Ascending aorta (tissue), 2 donors: ENCODE data around the gene LRRC10. TPM values are rescaled to one million over a fixed set of nuclear protein-coding genes. Genes with fewer than 3 reads are reported as not detected.
"Not testable (repeated sequence)": the region's sequence is repeated elsewhere in the genome, so short reads cannot be mapped to it uniquely, and the experiment has no call there.

Experiments used
- DNase-seq, 2 donors: peaks; one replicate each; pipeline ENCODE4 v3.0.0-alpha.2; 2019; ENCODE audit warnings: low spot score in 2 of 2
- H3K27ac ChIP-seq, 2 donors: fragments of 200-600 bp; sonication (generic); one replicate each; pipeline ENCODE4 v1.5.1; 2016 to 2017; ENCODE audit warnings: mild to moderate bottlenecking in 1 of 2
- H3K27me3 ChIP-seq: fragments of 200-600 bp; sonication (generic); one replicate; pipeline ENCODE4 v1.5.1; 2017
- H3K36me3 ChIP-seq, 2 donors: fragments of 200-600 bp; sonication (generic); one replicate each; pipeline ENCODE4 v1.5.1; 2016
- H3K4me1 ChIP-seq, 2 donors: fragments of 200-600 bp; sonication (generic); one replicate each; pipeline ENCODE4 v1.5.1; 2016 to 2017; ENCODE audit warnings: mild to moderate bottlenecking in 1 of 2
- H3K4me3 ChIP-seq, 2 donors: fragments of 200-600 bp; sonication (generic); one replicate each; pipeline ENCODE4 v1.5.1; 2016 to 2017; ENCODE audit warnings: mild to moderate bottlenecking in 1 of 2
- H3K9me3 ChIP-seq, 2 donors: fragments of 200-600 bp; sonication (generic); one replicate each; pipeline ENCODE4 v1.5.1; 2016
- CTCF ChIP-seq, 3 experiments: fragments of 200-600 bp in 2 of 3; fragments of 450-650 bp in 1 of 3; sonication (generic) in 2 of 3; IDR thresholded peaks; one replicate each; pipeline ENCODE4 v1.5.1; 2016 to 2019; ENCODE audit warnings: antibody characterized with exemption in 3 of 3, mild to moderate bottlenecking in 1 of 3, moderate library complexity in 1 of 3
- intact Hi-C: fragments of 100-400 bp; cut with DNase I; formaldehyde crosslinking; loops from one replicate; pipeline ENCODE4 v1.15.1; 2023
- total RNA-seq: library from RNA; depleted of rRNA; stranded (reverse); fragments of >200 nt; gene quantifications from one replicate; pipeline ENCODE4 v1.1.0, GENCODE V29; 2016

LRRC10 gene
- total RNA-seq, 1 donor from 2014 or later: not detected

GRCh38 chr12:69616025-69616424 is 5.3 kb upstream of the LRRC10 start:
- H3K4me1 ChIP-seq: no peaks in the 10 kb centered on the region
- H3K27me3 ChIP-seq: no peaks in the 10 kb centered on the region
- H3K27ac ChIP-seq: no peak overlapping the region
- intact Hi-C loops: no loop called here
- no peaks in the 10 kb centered on the region for H3K36me3 ChIP-seq
- DNase-seq: no peak
- no peaks in the 10 kb centered on the region for H3K9me3 ChIP-seq
- TF ChIP-seq CTCF (IDR thresholded peaks at IDR 0.05): no peak
- H3K4me3 ChIP-seq: no peak overlapping the region

- no peak overlapping the region for H3K27ac ChIP-seq
- no peak overlapping the region for H3K4me3 ChIP-seq
- intact Hi-C loops: no loop called here
- no peaks in the 10 kb centered on the region for H3K27me3 ChIP-seq
- no peaks in the 10 kb centered on the region for H3K4me1 ChIP-seq
- H3K36me3 ChIP-seq: no peaks in the 10 kb centered on the region
- no peak for TF ChIP-seq CTCF (IDR thresholded peaks at IDR 0.05)
- no peak for DNase-seq
- H3K9me3 ChIP-seq: no peaks in the 10 kb centered on the region
Observed at GRCh38 chr12:69613351-69613750, 2.6 kb upstream of the LRRC10 start.

GRCh38 chr12:69610126-69610525 is 581 bp downstream of the LRRC10 start:
- TF ChIP-seq CTCF (IDR thresholded peaks at IDR 0.05): no peak
- Histone ChIP-seq H3K27me3 (no peaks in the 10 kb centered on the region), H3K36me3 (no peaks in the 10 kb centered on the region), H3K4me1 (no peaks in the 10 kb centered on the region), H3K9me3 (no peaks in the 10 kb centered on the region), H3K4me3 (no peak overlapping the region), H3K27ac (no peak overlapping the region)
- no peak for DNase-seq
- intact Hi-C loops: no loop called here

- no peaks in the 10 kb centered on the region for H3K27me3 ChIP-seq
- peaks cover 0 to 5% of the 10 kb centered on the region in 2 donors for H3K36me3 ChIP-seq
- H3K27ac ChIP-seq: no peak overlapping the region
- no peaks in the 10 kb centered on the region for H3K4me1 ChIP-seq
- DNase-seq: no peak
- no peaks in the 10 kb centered on the region for H3K9me3 ChIP-seq
- TF ChIP-seq CTCF (IDR thresholded peaks at IDR 0.05): no peak
- H3K4me3 ChIP-seq: no peak overlapping the region
- intact Hi-C loops: no loop called here
Observed at GRCh38 chr12:69608114-69608513, 2.6 kb downstream of the LRRC10 start.

- DNase-seq, H3K4me3 ChIP-seq, H3K4me1 ChIP-seq, H3K9me3 ChIP-seq, H3K27me3 ChIP-seq, intact Hi-C loops, H3K27ac ChIP-seq: not testable (repeated sequence)
- H3K36me3 ChIP-seq: peaks cover 21 to 41% of the 10 kb centered on the region in 2 donors
Observed at GRCh38 chr12:69604275-69604674, 6.4 kb downstream of the LRRC10 start.

GRCh38 chr12:69603556-69603955 is 7.2 kb downstream of the LRRC10 start:
- peaks cover 29 to 48% of the 10 kb centered on the region in 2 donors for H3K36me3 ChIP-seq

GRCh38 chr12:69602954-69603353 is 7.8 kb downstream of the LRRC10 start:
- Histone ChIP-seq H3K27ac (no peak overlapping the region), H3K4me1 (no peaks in the 10 kb centered on the region), H3K9me3 (no peaks in the 10 kb centered on the region), H3K27me3 (no peaks in the 10 kb centered on the region), H3K36me3 (peaks cover 35 to 54% of the 10 kb centered on the region in 2 donors), H3K4me3 (no peak overlapping the region)
- no peak for DNase-seq
- TF ChIP-seq CTCF (IDR thresholded peaks at IDR 0.05): no peak
- intact Hi-C loops: no loop called here

More at GRCh38 chr12:69603556-69603955, 7.2 kb downstream of the LRRC10 start:
- H3K27ac ChIP-seq, H3K4me1 ChIP-seq, H3K4me3 ChIP-seq, H3K9me3 ChIP-seq, H3K27me3 ChIP-seq, DNase-seq, intact Hi-C loops: not testable (repeated sequence)
